ENCODE results near the gene PYGO1.
A peak's percentile ranks its signal among the peaks of the same experiment; 100 is the strongest.
"Not testable (repeated sequence)": the region's sequence is repeated elsewhere in the genome, so short reads cannot be mapped to it uniquely, and the experiment has no call there.

PYGO1 gene

DNA sequence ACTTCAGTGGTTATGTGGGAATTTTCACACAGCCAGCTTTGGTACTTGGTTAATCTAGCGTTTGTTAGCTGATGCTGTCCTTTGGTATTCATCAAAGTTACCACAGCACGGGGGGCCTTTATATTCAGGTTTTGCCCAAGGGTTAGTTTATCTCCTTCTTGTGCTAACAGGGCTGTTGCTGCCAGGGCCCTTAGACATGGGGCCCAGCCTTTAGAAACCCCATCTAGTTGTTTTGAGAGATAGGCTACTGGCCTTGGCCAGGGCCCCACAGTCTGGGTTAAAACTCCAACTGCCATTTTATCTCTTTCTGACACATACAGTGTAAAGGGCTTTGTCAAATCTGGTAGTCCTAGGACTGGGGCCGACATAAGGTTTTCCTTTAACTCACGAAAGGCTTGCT, 72.7 kb downstream of the PYGO1 start:
- Histone ChIP-seq H3K27ac (no peak overlapping the region), H3K36me3 (replicated peaks) (no peaks in the 10 kb centered on the region), H3K4me3 (ENCODE audit: low read depth, low read length) (no peak overlapping the region), H3K27me3 (replicated peaks) (no peaks in the 10 kb centered on the region)
- no peak for DNase-seq
- in situ Hi-C loops (cut with HindIII; ENCODE audit: low pct_ligation_motif_present, low sequenced_read_pairs): no loop called here
- TF ChIP-seq CTCF (IDR thresholded peaks at IDR 0.05; ENCODE audit: low read depth, low read length, missing control alignments): no peak

DNA sequence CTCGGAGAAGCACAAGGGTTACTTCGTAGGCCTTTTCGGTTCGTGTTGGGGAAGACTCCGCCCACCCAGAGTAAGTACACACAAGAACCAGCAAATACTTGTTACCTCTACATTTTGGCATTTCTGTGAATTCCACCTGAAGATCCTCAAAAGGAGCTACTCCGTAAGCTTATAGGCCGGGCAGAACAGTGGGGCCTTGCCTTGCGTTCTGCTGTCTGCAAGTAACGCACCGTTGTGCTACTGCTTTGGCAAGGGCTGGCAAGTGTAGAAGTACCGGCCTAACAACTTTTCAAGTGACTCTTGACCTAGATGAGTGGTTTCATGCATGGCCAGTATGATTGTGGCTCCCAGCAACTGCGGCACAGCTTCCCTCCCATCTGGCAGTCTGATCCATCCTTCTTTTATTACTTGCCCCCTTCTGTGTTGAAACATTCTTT, 73.7 kb downstream of the PYGO1 start:
- H3K27ac ChIP-seq: no peak overlapping the region
- no peak for TF ChIP-seq CTCF (IDR thresholded peaks at IDR 0.05; ENCODE audit: low read depth, low read length, missing control alignments)
- no peak for DNase-seq
- no peaks in the 10 kb centered on the region for H3K27me3 ChIP-seq (replicated peaks)
- in situ Hi-C loops (cut with HindIII; ENCODE audit: low pct_ligation_motif_present, low sequenced_read_pairs): no loop called here
- H3K36me3 ChIP-seq (replicated peaks): no peaks in the 10 kb centered on the region
- no peak overlapping the region for H3K4me3 ChIP-seq (ENCODE audit: low read depth, low read length)

- H3K27me3 ChIP-seq (replicated peaks); in situ Hi-C loops (cut with HindIII; ENCODE audit: low pct_ligation_motif_present, low sequenced_read_pairs); H3K4me3 ChIP-seq (ENCODE audit: low read depth, low read length); H3K36me3 ChIP-seq (replicated peaks); H3K27ac ChIP-seq: not testable (repeated sequence)
- DNase-seq: peak; percentile 24
- peak; percentile 76 for TF ChIP-seq CTCF (IDR thresholded peaks at IDR 0.05; ENCODE audit: low read depth, low read length, missing control alignments)
These were observed 74.3 kb downstream of the PYGO1 start for GRCh38 chr15:55513621-55514413.

DNA sequence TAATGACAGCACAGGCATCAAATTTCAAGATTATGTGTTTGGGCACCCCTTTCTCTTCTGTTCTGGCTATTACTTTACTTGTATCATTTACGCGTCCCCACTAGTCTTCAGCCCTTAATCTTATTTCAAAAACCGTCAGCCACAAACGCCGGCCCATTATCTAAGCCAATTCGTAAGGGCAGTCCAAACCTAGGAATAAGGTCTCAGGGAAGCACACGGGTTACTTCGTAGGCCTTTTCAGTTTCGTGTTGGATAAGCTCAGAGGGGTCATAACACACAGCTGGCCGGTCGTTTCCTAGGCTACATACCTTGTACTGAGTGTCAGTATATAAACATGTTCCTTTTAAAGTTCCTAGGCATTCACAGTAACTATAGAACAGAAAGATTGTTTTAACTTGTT, 75.0 kb downstream of the PYGO1 start:
- in situ Hi-C loops (cut with HindIII; ENCODE audit: low pct_ligation_motif_present, low sequenced_read_pairs): no loop called here
- H3K27ac ChIP-seq: no peak overlapping the region
- no peak for DNase-seq
- TF ChIP-seq CTCF (IDR thresholded peaks at IDR 0.05; ENCODE audit: low read depth, low read length, missing control alignments): no peak
- no peak overlapping the region for H3K4me3 ChIP-seq (ENCODE audit: low read depth, low read length)
- no peaks in the 10 kb centered on the region for H3K36me3 ChIP-seq (replicated peaks)
- H3K27me3 ChIP-seq (replicated peaks): no peaks in the 10 kb centered on the region

DNA sequence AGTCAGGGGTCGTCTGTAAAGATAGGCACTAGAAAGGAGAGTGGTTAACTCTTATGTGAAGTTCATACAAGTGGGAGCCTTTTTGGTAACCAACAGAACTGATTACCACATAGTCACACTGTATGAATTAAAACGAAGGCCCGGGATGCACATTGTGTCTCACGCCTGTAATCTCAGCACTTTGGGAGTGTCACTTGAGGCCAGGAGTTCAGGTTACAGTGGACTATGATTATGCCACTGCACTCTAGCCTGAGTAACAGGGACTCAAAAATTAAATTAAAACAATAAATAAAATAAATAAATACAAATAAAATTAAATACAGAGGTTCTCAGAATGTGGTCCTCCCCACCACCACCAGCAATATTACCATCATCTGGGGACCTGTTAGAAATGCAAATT, 80.6 kb downstream of the PYGO1 start:
- in situ Hi-C loops (cut with HindIII; ENCODE audit: low pct_ligation_motif_present, low sequenced_read_pairs): no loop called here
- no peaks in the 10 kb centered on the region for H3K36me3 ChIP-seq (replicated peaks)
- H3K27me3 ChIP-seq (replicated peaks): no peaks in the 10 kb centered on the region
- H3K4me3 ChIP-seq (ENCODE audit: low read depth, low read length): no peak overlapping the region
- no peak overlapping the region for H3K27ac ChIP-seq
- no peak for TF ChIP-seq CTCF (IDR thresholded peaks at IDR 0.05; ENCODE audit: low read depth, low read length, missing control alignments)
- DNase-seq: no peak

GRCh38 chr15:55505407-55505806, 82.7 kb downstream of the PYGO1 start:
- H3K4me3 ChIP-seq (ENCODE audit: low read depth, low read length); H3K27ac ChIP-seq; H3K27me3 ChIP-seq (replicated peaks); DNase-seq; H3K36me3 ChIP-seq (replicated peaks); in situ Hi-C loops (cut with HindIII; ENCODE audit: low pct_ligation_motif_present, low sequenced_read_pairs): not testable (repeated sequence)
